HUES48 (cell line): Measurements from ENCODE around the gene GDA.

Source experiments
- H3K27ac ChIP-seq: one replicate; pipeline ENCODE4 v1.7.0; 2013; ENCODE audit warnings: low read depth, low read length, inconsistent platforms
- H3K27me3 ChIP-seq: 2 replicates; pipeline ENCODE4 v1.6.1; 2013; ENCODE audit warnings: mild to moderate bottlenecking, low read length; ENCODE audit not compliant: control insufficient read depth, insufficient read depth
- H3K36me3 ChIP-seq: 2 replicates; pipeline ENCODE4 v1.6.1; 2013; ENCODE audit warnings: low read length; ENCODE audit not compliant: control insufficient read depth, insufficient read depth
- H3K4me1 ChIP-seq: 2 replicates; pipeline ENCODE4 v1.6.1; 2013; ENCODE audit warnings: mild to moderate bottlenecking, low read length; ENCODE audit not compliant: control insufficient read depth, insufficient read depth
- H3K4me3 ChIP-seq: 2 replicates; pipeline ENCODE4 v1.5.1; 2013; ENCODE audit warnings: mild to moderate bottlenecking, low read depth, low read length
- H3K9ac ChIP-seq: 2 replicates; pipeline ENCODE4 v1.6.1; 2013; ENCODE audit warnings: mild to moderate bottlenecking, low read depth, low read length, moderate library complexity
- H3K9me3 ChIP-seq: 2 replicates; pipeline ENCODE4 v1.6.1; 2013; ENCODE audit warnings: low read length; ENCODE audit not compliant: control insufficient read depth, insufficient read depth

The GDA gene

DNA sequence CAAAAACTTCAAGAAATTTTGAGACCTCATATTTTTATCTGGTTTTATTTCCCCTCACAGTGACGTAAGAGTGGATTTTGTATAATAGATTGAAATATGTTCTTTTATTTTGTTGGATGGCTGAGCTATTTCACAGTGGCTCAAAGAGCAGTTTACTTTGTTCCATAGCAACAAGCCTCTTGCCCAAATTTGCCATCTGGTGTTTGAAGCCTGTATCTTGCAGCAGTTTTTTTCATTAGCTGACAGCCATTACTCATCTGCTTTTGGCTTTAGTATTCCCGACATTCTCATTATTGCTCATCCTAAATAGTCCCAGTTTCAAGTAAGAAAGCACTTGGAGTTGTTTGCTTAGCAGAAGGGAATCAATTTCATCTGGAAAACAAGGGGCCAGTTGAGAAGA, 36.3 kb downstream of the GDA start:
- H3K36me3 ChIP-seq, result no peaks in the 10 kb centered on the region
- no peaks in the 10 kb centered on the region for H3K4me1 ChIP-seq
- H3K9ac ChIP-seq, result no peak overlapping the region
- no peaks in the 10 kb centered on the region for H3K27me3 ChIP-seq
- H3K4me3 ChIP-seq, result no peak overlapping the region
- H3K27ac ChIP-seq, result no peak overlapping the region
- no peaks in the 10 kb centered on the region for H3K9me3 ChIP-seq

DNA sequence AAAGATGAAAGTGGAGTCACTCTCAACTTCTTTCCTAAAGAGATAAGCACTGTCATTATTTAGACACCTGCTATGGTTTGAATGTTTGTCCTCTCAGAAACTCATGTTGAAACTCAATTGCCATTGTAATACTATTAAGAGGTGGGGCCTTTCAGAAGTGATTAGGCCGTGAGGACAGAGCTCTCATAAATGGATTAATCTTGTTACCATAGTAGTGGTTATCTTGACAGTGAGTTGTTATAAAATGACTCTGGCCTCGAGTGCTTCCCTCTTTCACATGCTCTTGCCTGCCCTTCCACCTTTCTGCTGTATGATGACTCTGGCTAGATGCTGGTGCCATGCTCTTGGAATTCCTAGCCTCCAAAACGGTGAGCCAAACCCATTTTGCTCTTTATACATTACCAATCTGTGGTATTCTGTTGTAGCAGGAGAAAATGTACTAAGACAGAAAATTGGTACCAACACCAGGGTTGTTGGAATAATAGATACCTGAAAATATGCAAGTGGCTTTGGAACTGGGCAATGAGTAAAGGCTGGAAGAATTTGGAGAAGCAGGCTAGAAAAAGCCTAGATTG, 38.0 kb downstream of the GDA start:
- Histone ChIP-seq H3K9ac (no peak overlapping the region), H3K4me1 (no peaks in the 10 kb centered on the region), H3K9me3 (no peaks in the 10 kb centered on the region), H3K27ac (no peak overlapping the region), H3K36me3 (no peaks in the 10 kb centered on the region), H3K27me3 (no peaks in the 10 kb centered on the region), H3K4me3 (no peak overlapping the region)

DNA sequence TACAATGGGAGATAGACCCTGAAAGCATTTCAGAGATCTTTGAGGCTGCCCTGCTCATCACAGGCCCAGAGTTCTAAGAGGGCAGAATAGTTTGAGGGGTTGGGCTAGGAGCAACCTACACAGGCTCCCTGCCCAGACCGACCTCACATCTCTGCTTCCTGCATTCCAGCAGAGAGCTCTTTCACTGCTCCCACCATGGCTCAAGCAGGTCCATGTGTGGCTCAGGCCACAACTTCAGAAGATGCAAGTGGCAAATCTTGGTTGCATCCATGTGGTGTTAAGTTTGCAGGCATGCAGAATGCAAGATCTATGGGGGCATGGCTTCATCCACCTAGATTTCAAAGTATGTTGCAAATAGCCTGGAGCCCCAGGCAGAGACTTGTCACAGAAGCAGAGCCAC, 39.0 kb downstream of the GDA start:
- Histone ChIP-seq H3K9me3 (no peaks in the 10 kb centered on the region), H3K27me3 (no peaks in the 10 kb centered on the region), H3K36me3 (no peaks in the 10 kb centered on the region), H3K9ac (no peak overlapping the region), H3K4me3 (no peak overlapping the region), H3K4me1 (peaks cover under 1% of the 10 kb centered on the region; the same call in 1 of the 2 replicates), H3K27ac (no peak overlapping the region)

DNA sequence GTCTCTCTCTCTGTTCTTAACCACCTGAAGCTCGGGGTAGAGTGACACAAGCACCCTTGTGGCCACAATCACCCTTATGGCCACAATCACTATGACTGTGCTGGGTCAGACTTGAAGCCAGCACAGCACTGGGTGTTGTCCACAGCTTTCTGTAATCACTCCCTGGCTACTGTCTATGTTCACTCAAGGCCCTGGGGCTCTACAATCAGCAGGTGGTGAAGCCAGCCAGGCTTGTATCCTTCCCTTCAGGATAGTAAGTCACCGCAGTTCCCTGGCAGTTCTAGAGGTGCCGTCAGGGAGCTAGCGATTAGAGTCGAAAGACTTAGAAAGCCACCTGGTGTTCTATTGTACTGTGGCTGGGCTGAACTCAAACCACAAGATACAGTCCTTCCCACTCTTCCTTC, 44.2 kb downstream of the GDA start:
- no peak overlapping the region for H3K9ac ChIP-seq
- H3K9me3 ChIP-seq, result no peaks in the 10 kb centered on the region
- H3K27ac ChIP-seq, result no peak overlapping the region
- no peaks in the 10 kb centered on the region for H3K27me3 ChIP-seq
- peaks cover 2% of the 10 kb centered on the region; the same call in 1 of the 2 replicates for H3K4me1 ChIP-seq
- H3K4me3 ChIP-seq, result no peak overlapping the region
- no peaks in the 10 kb centered on the region for H3K36me3 ChIP-seq

DNA sequence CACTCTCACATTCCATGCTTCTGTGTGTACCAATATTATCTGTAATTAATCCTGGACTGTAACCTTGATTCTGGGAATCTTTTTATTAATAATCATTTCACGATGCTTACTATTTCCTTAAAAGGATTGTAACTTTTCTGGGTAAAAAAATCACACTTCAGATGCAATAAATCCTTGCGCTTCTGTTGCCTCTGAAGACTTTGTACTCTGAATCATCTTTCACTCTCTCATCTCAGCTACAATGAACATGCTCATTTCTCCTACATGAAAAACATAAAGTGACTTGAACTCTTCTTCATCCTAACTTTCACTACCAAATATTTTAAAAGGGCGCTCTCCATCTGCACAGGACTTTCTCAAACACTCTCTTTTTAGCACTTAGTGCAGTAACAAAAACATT, 50.0 kb downstream of the GDA start:
- Histone ChIP-seq H3K27me3 (no peaks in the 10 kb centered on the region), H3K9ac (no peak overlapping the region), H3K9me3 (no peaks in the 10 kb centered on the region), H3K4me3 (no peak overlapping the region), H3K36me3 (no peaks in the 10 kb centered on the region), H3K27ac (no peak overlapping the region), H3K4me1 (no peaks in the 10 kb centered on the region)

DNA sequence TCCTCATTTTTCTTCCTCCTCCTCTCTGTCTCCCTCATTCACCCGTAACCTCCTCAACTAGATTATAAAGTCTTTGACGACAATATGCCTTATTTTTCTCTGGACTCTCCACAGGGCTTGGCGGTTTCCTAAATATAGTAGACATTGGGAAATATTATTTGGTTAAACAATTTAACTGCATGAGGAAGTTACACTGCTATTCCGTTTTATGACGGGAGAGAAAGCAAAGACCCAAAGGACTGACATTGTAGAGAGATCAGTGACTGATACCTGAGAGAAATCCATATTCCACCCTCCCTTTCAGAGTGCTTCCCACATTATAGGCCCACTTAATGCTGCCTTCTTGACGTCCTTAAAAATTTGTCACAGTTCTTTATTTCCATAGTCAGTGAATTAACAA, 51.2 kb downstream of the GDA start:
- no peak overlapping the region for H3K27ac ChIP-seq
- H3K4me3 ChIP-seq, result no peak overlapping the region
- no peaks in the 10 kb centered on the region for H3K4me1 ChIP-seq
- H3K9ac ChIP-seq, result no peak overlapping the region
- no peaks in the 10 kb centered on the region for H3K36me3 ChIP-seq
- H3K27me3 ChIP-seq, result no peaks in the 10 kb centered on the region
- H3K9me3 ChIP-seq, result no peaks in the 10 kb centered on the region

DNA sequence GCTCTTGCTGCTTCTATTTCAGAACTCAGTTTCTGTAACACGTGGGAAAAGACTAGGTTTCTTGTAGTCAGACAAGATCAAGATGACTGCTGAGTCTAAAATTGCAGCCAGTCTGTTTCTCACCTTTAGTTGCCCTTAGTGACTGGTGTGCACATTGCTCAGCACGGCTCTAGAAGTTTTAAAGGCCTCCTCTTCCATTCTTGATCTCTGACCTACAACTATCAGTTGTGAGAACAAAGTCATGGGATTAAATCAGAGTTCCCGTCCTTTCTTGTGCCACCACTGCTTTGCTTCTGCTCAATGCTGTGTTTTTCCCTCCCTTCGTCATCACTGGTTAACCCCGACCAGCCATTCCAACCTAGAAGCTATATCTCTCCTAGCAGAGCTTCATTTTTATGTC, 52.8 kb downstream of the GDA start:
- H3K4me3 ChIP-seq, result no peak overlapping the region
- no peak overlapping the region for H3K9ac ChIP-seq
- no peak overlapping the region for H3K27ac ChIP-seq
- H3K4me1 ChIP-seq, result no peaks in the 10 kb centered on the region
- no peaks in the 10 kb centered on the region for H3K9me3 ChIP-seq
- H3K36me3 ChIP-seq, result no peaks in the 10 kb centered on the region
- no peaks in the 10 kb centered on the region for H3K27me3 ChIP-seq

DNA sequence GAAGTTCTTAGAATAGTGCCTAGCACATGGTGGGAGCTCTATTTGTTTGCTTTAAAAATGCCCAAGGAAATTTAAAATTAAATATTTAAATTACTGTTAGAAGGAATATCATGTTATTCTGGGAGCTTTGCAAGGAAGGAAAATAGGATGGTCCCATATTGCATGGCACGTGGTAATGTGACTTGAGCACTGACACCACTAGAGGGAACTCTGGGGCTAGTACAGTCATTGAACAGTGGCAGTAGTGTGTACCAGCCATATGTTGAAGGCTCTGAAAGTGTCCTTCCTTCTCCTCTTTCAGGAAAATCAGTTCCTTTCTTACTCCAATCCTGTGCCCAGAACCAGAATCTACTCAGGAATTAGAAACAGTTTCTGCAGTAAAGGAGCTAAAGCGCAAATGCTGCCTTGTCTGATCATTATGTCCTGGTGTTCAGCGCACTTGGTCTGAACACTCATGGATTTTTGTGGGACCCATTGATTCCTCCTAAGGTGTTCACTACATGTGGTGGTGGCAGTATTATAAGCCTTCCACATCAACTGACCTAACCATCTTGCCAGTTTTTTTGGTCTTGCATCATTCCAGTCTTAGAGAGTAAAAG, 54.1 kb downstream of the GDA start:
- Histone ChIP-seq H3K27ac (no peak overlapping the region), H3K9me3 (no peaks in the 10 kb centered on the region), H3K36me3 (no peaks in the 10 kb centered on the region), H3K4me1 (no peaks in the 10 kb centered on the region), H3K4me3 (no peak overlapping the region), H3K27me3 (no peaks in the 10 kb centered on the region), H3K9ac (no peak overlapping the region)

DNA sequence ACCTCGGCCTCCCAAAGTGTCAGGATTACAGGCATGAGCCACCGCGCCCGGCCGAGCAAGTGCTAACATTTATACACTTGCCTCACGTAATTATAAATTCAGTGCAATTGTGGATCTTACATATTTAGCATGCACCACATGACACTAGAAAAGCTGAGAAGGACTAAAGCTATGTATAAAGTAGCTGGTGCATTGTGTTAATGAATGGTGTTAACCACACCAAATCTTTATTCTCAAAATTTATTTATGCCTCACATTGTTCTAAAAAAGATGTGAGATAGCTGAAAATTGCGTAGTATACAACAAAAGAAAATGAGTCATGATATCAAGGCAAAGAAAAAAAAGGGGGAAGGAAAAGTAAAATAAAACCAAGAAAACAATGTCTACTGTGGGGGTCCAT, 54.8 kb downstream of the GDA start:
- Histone ChIP-seq H3K27me3 (no peaks in the 10 kb centered on the region), H3K36me3 (no peaks in the 10 kb centered on the region), H3K4me3 (no peak overlapping the region), H3K9ac (no peak overlapping the region), H3K9me3 (no peaks in the 10 kb centered on the region), H3K4me1 (no peaks in the 10 kb centered on the region), H3K27ac (no peak overlapping the region)

DNA sequence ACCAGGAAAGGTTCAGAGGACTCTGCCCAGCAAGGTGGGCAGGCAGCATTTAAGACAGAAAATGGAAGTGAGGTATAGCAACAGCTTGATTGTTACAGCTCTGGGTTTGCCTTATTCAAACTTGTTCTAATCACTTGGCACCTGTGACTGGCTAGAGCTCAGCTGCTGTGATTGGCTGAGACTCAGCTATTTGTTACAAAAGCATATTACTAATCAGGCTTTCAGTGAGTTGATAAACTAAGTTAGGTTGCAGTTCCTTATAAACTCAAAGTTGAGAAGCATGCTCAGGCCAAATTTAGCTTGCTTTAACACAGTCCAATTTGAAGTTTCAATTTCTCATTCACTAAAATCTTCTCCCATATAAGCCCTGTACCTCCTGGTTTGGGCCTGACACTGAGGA, 56.3 kb downstream of the GDA start:
- Histone ChIP-seq H3K4me1 (no peaks in the 10 kb centered on the region), H3K4me3 (no peak overlapping the region), H3K9me3 (no peaks in the 10 kb centered on the region), H3K36me3 (no peaks in the 10 kb centered on the region), H3K9ac (no peak overlapping the region), H3K27ac (no peak overlapping the region), H3K27me3 (no peaks in the 10 kb centered on the region)

DNA sequence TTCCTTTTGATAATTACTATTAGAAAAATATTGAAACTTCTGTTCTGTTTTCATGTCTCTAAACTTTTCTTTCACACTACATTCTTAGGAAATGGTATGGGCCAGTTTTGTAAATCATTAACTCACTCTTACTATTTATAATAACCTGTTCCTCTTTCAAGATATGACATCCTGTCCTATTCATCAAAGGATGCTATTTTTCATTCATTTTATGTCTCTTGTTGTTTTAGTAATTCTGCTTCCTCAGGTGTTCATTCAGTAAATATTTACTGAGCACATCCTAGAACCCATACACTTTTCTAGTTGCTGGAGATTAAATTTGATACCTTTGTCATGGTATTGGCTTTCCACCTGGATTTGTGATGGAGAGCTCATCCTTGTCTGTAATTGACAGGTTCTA, 58.0 kb downstream of the GDA start:
- H3K9ac ChIP-seq, result no peak overlapping the region
- H3K4me1 ChIP-seq, result no peaks in the 10 kb centered on the region
- no peaks in the 10 kb centered on the region for H3K36me3 ChIP-seq
- H3K4me3 ChIP-seq, result no peak overlapping the region
- H3K9me3 ChIP-seq, result no peaks in the 10 kb centered on the region
- H3K27me3 ChIP-seq, result no peaks in the 10 kb centered on the region
- H3K27ac ChIP-seq, result no peak overlapping the region
